Activated CD4-positive, alpha-beta T cell treated with anti-CD3 and anti-CD28 coated beads, Interleukin-2, amount 50 U/mL, for 4 hours (primary cell): ENCODE measurements around the gene CCDC177.
"Not testable (repeated sequence)": the region's sequence is repeated elsewhere in the genome, so short reads cannot be mapped to it uniquely, and the experiment has no call there.

Source experiments
- DNase-seq, 2 experiments: peaks; one replicate each; pipeline ENCODE4 v3.0.0-alpha.2; 2020

Gene CCDC177

DNA sequence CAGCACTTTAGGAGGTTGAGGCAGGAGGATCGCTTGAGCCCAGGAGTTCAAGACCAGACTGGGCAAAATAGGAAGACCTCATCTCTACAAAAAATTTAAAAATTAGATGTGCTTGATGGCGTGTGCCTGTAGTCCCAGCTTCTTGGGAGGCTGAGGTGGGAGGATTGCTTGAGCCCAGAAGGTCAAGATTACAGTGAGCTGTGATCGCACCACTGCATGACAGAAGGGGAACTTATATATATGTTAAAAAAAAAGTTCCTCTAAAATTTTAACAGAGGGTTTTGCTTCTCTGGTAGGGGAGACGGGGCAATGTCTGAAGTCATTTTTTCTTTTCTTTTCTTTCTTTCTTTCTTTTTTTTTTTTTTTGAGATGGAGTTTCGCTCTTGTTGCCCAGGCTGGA lies 24.8 kb upstream of the CCDC177 start:
- DNase-seq = not testable (repeated sequence)

DNA sequence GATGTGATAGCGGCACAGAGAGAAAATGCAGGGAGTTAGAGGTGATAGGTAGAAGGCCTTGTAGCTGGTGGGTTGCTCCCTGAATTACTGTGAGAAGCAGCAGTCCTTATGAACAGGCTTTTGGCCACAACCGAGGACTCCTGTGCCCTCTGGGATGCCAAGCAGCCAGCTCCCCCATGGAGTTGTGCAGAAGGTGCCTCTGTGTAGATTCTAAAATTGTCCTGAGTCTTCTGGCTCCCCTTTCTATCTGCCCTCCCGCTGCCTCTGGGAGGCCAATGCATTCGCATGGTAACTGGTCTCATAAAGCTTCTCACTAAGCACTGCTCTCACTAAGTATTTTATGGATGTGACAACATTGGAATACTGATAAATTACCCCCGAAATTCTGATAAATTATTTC lies 20.7 kb upstream of the CCDC177 start:
- no peak for DNase-seq

DNA sequence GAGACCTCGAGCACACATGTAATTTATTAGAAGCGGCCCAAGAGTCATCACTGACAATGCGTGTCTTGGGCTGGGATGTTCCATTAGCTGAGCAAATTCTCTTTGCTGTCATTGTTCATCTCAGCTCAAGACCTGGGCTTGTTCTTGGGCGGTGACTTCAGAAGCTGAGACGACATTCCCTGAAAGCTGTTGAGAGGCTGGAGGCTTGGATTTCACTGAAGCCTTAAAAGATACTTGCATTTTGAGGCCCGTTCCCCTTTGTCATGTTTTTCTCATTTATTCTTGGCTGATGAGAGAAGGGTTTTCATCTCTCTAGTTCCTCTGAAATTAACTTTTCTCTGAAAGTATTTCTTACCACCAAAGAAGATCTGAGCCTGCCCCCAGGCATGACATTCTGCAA lies 20.2 kb upstream of the CCDC177 start:
- no peak for DNase-seq

DNA sequence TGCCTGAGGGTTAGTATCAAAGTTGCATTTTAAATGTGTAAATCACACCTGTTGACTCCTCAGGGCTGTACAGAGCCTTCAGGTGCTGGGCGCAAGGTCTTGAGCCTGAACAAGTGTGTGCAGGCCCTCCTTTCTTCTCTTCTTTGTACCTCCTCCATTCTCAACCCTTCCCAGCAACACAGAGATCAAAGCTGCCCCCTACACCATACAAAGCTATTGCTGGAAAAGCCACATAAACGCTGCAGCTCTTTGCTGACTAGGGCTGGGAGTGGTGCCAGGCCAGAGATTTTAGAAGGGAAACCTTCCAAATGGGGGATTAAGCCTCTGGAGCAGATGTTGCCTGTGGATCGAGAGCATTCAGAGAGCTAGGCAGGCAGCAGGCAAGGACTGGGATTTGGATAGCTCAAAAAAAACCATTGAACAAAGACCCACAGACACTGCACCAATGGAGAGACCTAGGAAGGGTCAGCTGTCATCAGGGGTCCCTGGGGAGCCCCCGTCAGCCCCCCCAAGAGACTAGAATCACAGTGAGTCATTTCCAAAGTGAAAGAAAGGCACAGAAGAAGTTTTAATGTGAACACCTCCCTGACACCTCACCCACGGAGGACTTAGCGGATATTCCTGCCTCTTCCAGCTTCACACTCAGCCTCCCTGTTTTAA lies 18.5 kb upstream of the CCDC177 start:
- DNase-seq = no peak

DNA sequence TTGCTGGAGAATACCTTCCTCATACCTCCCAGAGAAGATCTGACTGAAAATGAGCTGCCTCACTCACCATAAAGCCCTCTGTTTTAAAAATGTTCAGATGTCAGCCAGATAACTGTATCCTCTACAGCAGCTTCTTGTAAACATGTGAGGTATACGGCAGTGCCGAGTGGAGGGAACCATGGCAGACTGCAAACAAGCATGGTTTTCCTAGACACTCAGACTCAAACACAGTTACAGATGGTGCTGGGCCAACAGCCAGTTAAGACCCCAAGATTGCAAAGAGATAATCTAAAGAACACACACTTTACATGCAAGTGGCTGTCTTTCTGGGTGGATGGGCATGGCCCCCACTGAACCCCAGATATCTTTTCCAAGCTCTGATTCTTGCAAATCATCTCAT lies 16.6 kb upstream of the CCDC177 start:
- no peak for DNase-seq

DNA sequence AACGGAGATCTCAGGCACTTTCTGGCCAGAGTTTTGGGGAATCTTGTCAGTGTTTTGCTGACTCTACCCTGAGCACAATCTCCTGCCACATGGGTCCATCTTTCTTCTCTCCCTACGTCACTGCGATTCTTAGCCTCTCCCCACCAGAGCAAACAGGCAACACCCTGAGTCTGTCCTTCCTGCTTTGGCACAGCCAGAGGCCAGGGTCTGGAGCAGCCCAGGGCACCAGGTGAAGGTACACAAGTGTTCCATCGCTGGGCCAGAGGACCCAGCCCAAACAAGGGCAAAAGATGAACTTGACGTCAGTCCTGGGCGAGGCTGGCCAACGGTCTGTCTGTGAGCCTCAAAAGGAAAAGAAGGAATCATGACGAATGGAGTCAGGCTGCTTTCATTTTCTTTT lies 12.7 kb upstream of the CCDC177 start:
- DNase-seq = no peak

DNA sequence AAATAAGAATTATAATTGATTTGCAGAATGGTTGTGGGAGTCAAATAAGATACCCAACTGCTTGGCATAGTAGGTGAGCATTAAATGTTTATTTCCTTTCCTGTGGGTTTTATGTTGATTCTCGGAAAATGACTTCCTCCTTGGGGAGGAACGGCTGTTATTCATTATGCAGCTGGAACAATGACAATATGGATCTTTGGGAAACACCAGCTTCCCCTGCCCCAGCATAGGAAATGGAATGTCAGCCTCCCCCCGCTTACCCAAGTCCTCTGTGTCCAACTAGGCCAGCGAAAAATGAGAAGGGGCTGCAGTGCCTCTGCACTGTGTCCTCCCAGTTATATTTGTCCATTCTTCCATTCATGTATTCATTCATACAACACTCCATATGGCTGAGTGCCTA lies 11.7 kb upstream of the CCDC177 start:
- no peak for DNase-seq

DNA sequence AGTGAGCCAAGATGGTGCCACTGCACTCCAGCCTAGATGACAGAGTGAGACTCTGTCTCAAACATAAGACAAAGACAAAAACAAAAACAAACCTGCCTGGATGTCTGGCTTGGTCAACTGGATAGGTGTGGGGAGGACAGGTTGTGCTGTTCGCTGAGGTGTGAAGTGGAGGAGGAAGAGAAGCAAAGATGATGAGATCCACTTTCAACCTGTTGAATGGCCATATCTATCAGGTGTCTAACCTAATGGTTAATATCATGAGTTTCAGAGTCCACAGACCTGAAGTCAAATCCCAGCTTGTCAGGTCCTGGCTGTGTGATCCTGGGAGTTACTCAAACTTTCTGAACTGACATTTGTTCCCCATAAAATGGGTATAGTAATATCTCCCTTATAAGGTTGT lies 9.7 kb upstream of the CCDC177 start:
- DNase-seq = no peak

DNA sequence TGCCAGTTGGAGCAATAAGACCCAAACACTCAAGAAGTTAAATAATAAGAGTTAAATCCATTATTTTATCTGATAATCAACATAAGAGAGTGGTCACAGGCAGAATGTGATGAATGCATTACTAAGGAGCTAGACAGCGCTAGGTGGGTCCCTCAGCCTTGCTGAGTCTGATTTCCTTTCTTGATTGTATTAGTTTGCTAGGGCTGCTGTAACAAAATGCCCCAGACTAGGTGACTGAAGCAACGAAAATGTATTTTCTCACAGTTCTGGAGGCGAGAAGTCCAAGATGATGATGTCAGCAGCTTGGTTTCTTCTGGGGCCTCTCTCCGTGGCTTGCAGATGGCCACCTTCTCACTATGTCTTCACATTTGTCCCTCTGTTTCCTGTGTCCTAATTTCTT lies 8.2 kb upstream of the CCDC177 start:
- no peak for DNase-seq

DNA sequence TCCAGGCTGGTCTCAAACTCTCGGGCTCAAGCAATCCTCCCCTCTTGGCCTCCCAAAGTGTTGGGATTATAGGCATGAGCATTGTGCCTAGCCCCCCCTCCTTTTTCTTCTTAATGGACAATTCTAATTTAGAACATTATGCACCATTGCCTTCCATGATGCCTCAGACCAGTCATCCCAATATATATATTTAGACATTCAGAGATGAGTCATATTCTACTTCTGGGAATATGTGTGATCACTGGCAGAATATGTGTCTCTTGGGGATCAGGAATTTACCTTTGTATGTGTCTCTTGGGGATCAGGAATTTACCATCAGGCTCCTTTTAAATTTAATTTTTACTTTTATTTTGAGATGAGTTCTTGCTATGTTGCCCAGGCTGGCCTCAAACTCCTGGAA lies 7.5 kb upstream of the CCDC177 start:
- no peak for DNase-seq

DNA sequence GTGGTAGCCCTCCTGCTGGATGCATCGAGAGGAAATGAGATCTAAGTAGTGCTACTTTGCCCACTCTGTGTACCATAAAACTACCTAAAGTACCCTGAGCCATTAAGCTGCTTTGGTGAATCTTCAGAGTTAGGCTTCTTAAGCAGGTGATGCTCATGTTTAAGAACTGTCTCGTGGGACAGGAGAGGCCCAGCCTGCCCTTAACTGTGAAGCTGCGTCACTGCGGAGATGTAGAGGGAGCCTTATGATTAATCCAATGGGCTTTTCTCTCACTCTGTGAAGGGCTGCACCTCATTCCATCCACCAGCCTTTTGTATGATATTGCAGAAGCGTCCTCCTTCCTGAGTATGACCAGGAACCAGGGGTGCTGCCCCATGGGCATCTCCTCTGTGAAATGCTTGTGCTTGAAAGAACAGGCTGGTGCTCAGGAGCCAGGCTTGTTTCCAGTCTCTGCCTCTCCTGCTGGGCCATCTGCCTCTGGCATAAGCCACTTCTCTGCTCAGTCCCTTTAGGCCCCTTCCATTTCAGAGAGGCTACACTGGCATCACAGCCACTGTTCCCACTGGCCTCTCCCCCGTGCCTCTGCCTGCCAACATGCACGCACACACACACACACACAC lies 6.8 kb upstream of the CCDC177 start:
- no peak for DNase-seq

DNA sequence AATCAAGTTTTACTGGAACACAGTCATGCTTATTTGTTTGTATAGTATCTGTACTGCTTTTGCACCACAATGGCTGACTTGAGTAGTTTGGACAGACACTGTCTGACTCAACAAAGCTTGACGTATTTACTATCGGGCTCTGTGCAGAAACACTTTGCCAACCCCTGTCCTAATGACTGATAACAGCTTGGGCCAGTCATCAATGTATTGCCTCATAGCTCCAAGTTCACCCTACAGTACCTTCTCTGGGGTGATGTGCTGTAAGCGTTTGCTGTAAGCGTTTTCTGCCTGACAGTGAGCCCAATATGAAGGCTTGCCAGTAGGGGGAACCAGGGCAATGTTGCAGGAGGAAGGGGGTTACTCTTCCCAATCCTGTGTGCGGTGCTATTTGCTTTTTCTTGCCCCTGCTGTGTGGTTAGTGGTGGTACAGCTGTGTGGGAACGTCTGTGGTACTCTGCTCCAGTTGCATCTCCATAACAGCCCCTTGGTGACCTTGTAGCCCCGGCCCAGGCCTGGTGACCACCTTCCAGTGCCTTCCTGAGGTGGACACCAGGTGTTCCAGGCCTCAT lies 5.4 kb upstream of the CCDC177 start:
- no peak for DNase-seq

DNA sequence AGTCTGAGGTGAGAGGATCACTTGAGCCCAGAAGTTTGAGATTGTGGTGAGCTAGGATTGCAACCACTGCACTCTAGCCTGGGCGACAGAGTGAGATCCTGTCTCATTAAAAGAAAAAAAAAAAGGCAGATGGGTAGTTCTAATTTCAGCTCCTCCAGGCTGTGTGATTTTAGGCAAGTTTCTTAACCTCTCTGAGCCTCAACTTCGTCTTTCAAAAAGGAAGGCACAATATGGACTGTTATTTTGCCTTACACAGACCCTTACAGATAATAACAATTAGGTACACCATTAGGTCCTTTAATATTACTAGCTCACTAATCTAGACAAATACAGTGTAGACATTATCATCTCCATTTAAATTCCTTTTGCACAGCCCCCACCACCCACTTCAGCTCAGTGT lies 4.8 kb upstream of the CCDC177 start:
- no peak for DNase-seq

DNA sequence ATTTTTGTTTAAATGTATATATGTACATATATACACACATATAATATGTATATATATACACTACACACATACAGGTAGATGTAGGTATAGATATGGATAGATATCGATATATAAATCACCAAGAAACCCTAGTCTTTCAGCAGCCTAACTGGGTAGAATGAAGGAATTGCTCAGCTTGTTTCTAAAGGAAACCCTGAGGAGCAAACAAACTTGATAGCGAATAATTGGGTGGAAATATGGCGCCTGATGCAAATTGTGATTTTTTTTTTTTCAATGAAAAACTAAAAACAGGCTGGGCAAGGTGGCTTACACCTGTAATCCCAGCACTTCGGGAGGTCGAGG lies 254 bp upstream of the CCDC177 start:
- DNase-seq = no peak

DNA sequence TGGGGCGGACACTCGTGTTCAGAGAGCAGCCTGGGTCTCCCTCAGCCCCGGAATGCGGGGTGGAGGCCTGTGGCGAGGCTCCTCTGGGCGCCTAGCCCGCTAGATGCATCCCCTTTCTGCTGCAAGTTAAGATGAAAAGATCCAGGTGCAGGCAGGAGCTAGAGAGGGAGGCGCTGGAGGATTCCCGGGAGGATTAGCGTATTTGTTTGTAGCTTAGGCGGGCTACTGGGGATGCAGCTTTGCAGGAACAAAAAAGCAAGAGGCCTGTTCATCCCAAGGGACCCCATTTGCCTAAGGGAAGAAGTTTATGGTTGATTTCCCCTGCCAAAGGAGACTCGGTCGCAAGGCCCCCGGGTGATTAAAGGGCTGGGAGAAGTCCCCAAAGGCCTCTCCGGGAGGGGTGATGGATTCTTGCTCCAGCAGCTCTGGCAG lies 824 bp downstream of the CCDC177 start:
- no peak for DNase-seq

DNA sequence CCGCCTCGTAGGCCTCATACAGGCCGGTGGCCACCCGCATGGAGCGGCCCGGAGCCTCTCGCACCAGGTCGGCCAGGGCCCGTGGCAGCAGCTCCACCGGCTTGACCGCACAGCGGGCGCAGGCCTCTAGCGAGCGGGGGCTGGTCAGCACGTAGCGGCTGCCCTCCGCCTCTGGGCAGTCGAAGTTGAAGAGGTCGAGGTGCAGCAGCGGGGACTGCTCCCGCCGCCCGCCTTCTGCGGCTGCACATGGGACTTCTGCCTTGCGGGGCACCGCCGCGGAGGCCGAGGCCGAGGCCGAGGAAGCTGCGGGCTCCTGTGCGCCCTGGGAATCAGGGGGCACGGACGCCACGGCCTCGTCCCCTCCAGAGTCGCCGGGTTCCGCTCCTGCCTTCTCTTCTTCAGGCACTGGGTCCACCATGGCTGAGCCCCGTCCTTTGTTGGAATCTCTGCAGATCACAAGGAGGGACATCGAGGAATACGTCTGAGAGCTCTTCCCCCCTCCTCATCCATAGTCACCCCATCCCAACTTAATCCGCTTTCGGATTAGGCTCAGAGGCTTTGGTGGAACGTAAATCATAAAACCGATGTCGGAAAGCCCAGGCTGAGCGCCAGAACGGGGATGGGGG lies 1.4 kb downstream of the CCDC177 start:
- no peak for DNase-seq

DNA sequence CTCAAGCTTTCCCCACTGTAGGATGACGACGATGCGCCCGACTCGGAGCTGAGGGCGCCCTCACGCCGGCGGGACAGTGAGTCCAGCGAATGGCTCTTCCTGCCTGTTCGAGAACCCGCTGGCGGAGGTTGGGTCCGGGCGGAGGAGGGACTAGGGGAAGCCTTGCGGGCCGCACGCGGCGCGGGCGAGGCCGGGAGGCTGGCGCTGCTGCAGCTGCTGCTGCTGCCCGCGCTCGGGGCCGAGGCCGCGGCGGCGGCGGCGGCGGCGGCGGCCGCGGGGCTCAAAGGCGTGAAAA lies 1.9 kb downstream of the CCDC177 start:
- no peak for DNase-seq

DNA sequence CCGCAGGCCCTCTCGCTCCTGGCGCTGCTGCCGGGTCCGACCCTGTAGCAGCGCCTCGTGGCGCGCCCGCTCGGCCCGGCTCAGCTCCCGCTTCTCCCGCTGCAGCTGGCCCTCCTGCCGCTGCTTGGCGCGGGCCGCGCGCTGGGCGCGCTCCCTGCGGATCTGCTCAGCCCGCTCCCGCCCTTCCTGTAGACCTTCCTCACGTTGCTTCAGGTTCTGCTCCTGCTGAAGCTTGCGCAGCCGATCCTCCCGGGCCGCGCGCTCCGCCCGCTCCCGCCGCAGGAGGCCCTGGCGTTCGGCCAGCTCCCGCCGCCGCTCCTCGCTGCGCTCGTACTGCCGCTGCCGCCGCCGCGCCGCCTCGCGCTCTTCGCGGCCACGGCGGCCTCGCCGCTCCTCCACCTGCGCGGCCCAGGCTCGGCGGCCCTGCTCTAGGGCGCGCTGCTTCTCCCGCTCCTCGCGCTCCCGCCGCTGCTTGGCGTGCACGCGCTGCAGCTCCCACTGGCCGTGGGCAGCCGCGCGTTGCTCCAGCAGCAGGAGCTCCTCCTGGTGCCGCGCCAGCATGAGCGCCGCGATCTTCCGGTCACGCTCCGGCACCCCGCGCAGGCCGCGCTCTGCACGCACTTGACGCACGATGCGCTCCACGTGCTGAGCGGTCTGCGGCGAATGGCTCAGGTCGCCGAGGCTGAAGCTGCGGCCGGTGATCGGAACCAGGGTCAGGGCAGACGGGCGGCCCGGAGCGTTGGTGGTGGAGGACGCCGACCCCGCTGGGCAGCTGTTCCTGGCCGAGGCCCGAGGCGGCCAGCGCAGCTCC lies 2.4 kb downstream of the CCDC177 start:
- no peak for DNase-seq

DNA sequence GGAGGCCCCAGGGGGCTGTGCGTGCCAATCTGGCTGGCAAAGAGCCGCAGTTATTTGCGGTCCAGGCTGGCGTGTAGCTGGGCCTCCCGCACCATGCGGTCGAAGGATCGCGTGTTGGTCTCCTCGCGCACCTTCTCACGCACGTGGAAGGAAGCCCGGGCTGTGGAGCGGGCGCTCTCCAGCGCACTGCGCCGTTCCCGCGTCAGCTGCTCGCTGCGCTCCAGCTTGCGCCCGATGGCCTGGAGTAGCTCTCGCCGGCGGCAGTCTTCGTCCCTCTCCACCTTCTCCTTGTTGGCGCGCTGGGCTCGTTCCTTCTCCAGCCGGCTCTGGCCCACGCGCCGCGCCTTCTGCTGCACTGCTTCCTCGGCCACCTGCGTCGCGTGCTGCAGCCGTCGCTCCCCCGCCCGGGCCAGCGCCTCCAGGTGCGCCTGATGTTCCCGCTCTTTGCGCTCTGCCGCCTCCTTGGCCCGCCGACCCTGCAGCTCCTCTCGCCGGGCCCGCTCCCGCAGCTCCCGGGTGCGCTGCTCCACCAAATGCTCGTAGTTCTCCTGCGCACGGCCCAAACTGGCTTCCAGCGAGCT lies 3.1 kb downstream of the CCDC177 start:
- DNase-seq = no peak

DNA sequence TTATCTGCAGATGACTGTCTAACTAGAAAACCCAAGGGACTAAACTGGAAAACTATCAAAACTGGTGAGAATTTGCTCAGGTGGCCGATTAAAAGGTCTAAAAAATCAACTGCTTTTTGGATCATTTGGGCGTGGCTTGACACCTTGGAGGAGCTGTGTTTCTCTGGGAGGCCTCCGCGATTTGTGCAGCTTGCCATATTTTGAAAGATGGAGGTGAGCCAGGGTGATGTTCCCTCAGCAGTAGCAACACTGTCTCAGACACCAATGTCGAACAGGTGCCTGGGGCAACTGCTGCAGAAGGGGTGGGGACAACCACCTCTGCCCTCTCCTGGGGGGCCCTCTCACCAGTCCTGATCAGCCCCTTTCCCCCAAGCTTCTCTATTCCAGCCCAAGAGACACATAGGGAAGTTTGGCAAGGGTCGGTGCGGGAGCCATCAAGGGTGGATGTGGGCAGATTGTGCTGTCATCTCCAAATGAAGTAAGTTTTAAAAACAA lies 3.8 kb downstream of the CCDC177 start:
- DNase-seq = no peak

DNA sequence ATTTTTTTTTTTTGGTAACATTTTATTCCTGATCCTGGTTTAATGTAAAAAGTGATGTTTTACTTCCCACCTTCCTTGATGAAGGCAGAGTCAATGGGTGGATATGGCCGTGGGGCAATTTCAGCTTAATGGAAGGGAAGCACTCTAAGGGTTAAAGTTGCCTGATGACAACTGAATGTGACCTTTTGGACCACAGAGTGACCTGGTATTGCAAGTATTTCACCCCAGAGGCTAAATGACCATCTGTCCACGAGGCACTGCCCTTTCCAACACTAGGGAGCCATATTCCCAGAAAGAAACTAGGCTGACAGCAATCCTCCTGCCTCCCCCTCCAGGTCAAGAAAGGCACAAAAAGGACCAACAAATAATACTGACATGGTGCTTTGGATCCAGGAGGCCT lies 4.8 kb downstream of the CCDC177 start:
- DNase-seq = no peak

DNA sequence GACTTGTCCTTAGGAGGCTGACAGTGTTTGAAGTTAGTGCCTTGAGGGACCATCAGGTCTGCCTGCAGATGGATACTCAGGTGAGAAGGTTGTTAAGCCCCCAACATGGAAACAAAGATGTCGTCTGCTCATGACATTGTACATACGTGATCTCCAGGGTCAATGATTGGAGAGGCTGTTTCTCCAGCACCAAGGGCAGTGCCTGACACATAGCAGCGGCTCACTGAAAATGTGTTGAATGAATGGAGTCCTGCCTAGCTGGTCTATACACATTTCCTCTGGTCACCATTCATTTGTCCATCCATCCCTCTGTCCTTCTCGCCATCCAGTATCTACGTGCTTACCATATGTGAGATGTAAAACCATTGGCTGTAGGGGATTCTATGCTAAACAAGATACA lies 7.1 kb downstream of the CCDC177 start:
- DNase-seq = no peak

DNA sequence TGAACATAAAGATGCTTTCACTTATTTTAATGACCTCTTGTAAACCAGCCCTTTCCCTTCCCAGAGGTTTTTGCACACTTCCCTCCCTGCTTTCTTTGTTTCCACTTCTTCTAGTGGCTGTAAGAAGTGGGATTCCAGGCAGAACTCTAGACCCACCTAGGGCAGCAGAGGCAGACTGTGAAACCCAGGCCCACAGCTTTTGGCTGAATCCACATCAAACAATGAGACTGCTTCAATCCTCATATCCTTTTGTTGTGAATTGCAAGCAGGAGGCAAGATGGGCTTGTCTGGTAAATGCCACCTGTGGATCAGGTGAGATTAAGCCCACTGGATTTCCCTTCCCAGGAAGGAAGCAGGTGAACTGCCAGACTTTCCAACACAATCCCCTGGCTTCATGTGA lies 12.8 kb downstream of the CCDC177 start:
- DNase-seq = no peak
